Coronary artery (tissue), 2 donors: ENCODE results near the gene FBL.

Experiments used
- DNase-seq: peaks from one replicate; pipeline ENCODE4 v3.0.0-alpha.2; 2017; ENCODE audit warnings: low spot score
- H3K27ac ChIP-seq, 2 donors: fragments of 200-600 bp; sonication (generic); one replicate each; pipeline ENCODE4 v1.5.1; 2016 to 2019
- H3K4me3 ChIP-seq: fragments of 200-600 bp; sonication (generic); 2 replicates; pipeline ENCODE4 v1.5.1; 2016; ENCODE audit warnings: mild to moderate bottlenecking, moderate library complexity
- CTCF ChIP-seq: fragments of 200-600 bp; sonication (generic); IDR thresholded peaks from one replicate; pipeline ENCODE4 v1.5.1; 2019; ENCODE audit warnings: antibody characterized with exemption

The FBL gene

GRCh38 chr19:39845172-39845571 is 1.0 kb downstream of the FBL start:
- DNase-seq, result no peak
- Histone ChIP-seq H3K4me3 (peak overlapping the region; percentile 82), H3K27ac (no peak overlapping the region)
- no peak for TF ChIP-seq CTCF

DNA sequence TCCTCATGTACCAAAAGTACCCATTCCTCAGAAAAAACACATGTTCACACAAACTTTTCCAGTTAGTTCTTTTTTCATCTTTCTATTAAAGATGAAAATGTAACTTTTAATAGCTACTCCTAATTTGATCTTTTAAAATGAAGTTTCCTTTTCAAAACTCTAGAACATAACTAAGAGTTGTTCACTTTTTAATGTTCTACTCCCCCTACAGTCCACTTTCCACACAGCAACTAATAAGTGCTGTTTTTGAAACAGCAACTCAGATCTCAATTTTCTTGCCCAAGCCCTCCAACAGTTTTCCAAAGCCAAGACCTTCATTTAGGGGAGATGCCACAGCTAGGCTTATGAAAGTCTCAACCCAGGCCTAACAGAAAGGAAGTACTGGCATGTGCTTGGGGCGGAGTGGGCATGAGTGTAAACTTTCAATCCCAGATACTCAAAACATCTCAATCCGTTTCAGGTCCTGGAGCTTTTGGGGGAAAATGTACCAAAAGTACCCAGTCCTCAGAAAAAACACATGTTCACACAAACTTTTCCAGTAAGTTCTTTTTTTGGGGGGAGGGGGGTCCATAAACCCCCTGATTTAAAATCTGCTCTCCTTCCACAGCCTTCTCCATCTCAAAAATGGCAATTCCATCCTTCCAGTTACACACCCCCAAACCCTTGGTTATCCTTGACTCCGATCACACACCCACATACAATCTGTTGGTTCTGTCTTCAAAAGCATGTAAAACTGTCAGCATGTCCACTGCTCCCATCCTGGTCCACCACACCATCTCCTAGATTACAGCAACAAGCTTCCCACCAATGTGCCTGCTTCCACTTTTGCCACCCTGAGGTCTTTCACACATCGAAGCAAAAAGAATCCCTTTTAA is 2.0 kb downstream of the FBL start:
- no peak overlapping the region for H3K4me3 ChIP-seq
- no peak for DNase-seq
- peak; percentile 37 for TF ChIP-seq CTCF
- H3K27ac ChIP-seq, result no peak overlapping the region

GRCh38 chr19:39842693-39843435 is 3.3 kb downstream of the FBL start:
- Histone ChIP-seq H3K27ac (peak overlapping the region in 1 of 2 donors; percentile 35), H3K4me3 (no peak overlapping the region)
- TF ChIP-seq CTCF, result no peak
- DNase-seq, result no peak

- no peak overlapping the region for H3K27ac ChIP-seq
- no peak for TF ChIP-seq CTCF
- H3K4me3 ChIP-seq, result no peak overlapping the region
- no peak for DNase-seq
Observed at GRCh38 chr19:39841041-39841440, 5.1 kb downstream of the FBL start.

DNA sequence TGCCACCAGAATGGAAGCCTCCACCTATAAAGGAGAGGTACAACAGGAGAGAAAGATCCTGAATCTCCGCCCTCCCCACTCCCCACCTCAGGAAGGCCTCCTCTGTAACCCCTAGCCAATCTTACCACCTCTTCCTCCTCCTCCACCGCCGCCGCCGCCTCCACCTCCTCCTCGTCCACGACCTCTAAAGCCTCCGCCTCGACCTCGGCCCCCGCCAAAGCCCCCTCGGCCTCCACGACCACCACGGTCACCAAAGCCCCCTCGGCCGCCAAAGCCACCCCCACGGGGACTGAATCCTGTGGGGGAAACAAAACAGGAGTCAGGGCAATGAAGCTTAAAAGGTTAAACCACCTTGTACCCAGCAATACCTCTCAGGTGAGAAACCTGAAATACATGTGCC is 5.7 kb downstream of the FBL start:
- no peak overlapping the region for H3K4me3 ChIP-seq
- no peak for TF ChIP-seq CTCF

GRCh38 chr19:39839678-39840327 is 6.4 kb downstream of the FBL start:
- no peak overlapping the region for H3K27ac ChIP-seq
- no peak overlapping the region for H3K4me3 ChIP-seq
- no peak for TF ChIP-seq CTCF
- no peak for DNase-seq

More for the DNA sequence above, 5.7 kb downstream of the FBL start:
- no peak overlapping the region for H3K27ac ChIP-seq
- DNase-seq, result no peak
